ENCODE results near the gene CST3.
"Not testable (repeated sequence)": the region's sequence is repeated elsewhere in the genome, so short reads cannot be mapped to it uniquely, and the experiment has no call there.

CST3 gene

GRCh38 chr20:23637282-23638221, at the start of gene CST3:
CST3 (minus strand) TSS chr20:23637955; CDS start chr20:23637862, 93 bp downstream.
- DNase-seq, result no peak

GRCh38 chr20:23686046-23686750, 48.4 kb upstream of the CST3 start:
- no peak for DNase-seq

- DNase-seq, result not testable (repeated sequence)
Observed at GRCh38 chr20:23685529-23685896, 47.8 kb upstream of the CST3 start.

- no peak for DNase-seq
Observed at GRCh38 chr20:23684261-23684660, 46.5 kb upstream of the CST3 start.

GRCh38 chr20:23683807-23684206, 46.1 kb upstream of the CST3 start:
- DNase-seq, result no peak

- no peak for DNase-seq
Observed at GRCh38 chr20:23683281-23683680, 45.5 kb upstream of the CST3 start.

- DNase-seq, result no peak
Observed at GRCh38 chr20:23680146-23680545, 42.4 kb upstream of the CST3 start.

- no peak for DNase-seq
Observed at GRCh38 chr20:23679133-23680092, 41.7 kb upstream of the CST3 start.

- no peak for DNase-seq
Observed at GRCh38 chr20:23673209-23673608, 35.5 kb upstream of the CST3 start.

- DNase-seq, result no peak
Observed at GRCh38 chr20:23672158-23672557, 34.4 kb upstream of the CST3 start.

GRCh38 chr20:23671479-23671878, 33.7 kb upstream of the CST3 start:
- no peak for DNase-seq

GRCh38 chr20:23670361-23670760, 32.6 kb upstream of the CST3 start:
- no peak for DNase-seq

- DNase-seq, result no peak
Observed at GRCh38 chr20:23669866-23670265, 32.1 kb upstream of the CST3 start.

- DNase-seq, result no peak
Observed at GRCh38 chr20:23669327-23669726, 31.6 kb upstream of the CST3 start.

GRCh38 chr20:23668477-23668951, 30.8 kb upstream of the CST3 start:
- peak; percentile 15 for DNase-seq

GRCh38 chr20:23667666-23668065, 29.9 kb upstream of the CST3 start:
- no peak for DNase-seq

- no peak for DNase-seq
Observed at GRCh38 chr20:23666698-23667097, 28.9 kb upstream of the CST3 start.

GRCh38 chr20:23666189-23666588, 28.4 kb upstream of the CST3 start:
- no peak for DNase-seq

- DNase-seq, result no peak
Observed at GRCh38 chr20:23664954-23665353, 27.2 kb upstream of the CST3 start.

GRCh38 chr20:23664046-23664445, 26.3 kb upstream of the CST3 start:
- not testable (repeated sequence) for DNase-seq

GRCh38 chr20:23663180-23663579, 25.4 kb upstream of the CST3 start:
- no peak for DNase-seq

- no peak for DNase-seq
Observed at GRCh38 chr20:23662276-23662870, 24.6 kb upstream of the CST3 start.

Data from activated gamma-delta T cell treated with Interleukin-2 at 50 U/mL for 16 hours (primary cell).